Measurements from ENCODE around the gene SRRT.

DNA sequence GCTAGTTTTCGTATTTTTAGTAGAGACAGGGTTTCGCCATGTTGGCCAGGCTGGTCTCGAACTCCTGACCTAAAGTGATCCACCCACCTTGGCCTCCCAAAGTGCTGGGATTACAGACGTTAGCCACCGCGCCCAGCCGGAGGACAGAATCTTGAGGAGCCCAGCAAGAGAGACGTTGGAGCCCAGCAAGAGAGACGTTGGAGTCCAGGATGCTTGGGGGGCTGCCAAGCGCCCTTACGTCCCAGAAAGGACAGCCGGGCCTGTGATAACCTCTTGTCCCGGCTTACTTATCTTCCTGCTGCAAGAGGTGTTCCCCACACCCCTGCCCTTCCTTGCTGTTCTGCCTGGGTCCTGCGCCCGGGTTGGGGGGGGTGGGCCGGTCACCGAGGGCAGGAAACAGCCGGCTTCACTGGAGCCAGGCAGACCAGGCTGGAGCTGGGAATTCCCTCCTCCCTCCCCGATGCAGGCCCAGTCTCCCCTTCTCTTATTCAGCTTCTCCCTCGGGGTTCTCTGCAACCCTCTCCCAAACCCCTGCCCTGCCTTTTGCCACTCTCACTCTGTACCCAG is 45.7 kb upstream of the SRRT start:
- TF ChIP-seq, protein P1, sequence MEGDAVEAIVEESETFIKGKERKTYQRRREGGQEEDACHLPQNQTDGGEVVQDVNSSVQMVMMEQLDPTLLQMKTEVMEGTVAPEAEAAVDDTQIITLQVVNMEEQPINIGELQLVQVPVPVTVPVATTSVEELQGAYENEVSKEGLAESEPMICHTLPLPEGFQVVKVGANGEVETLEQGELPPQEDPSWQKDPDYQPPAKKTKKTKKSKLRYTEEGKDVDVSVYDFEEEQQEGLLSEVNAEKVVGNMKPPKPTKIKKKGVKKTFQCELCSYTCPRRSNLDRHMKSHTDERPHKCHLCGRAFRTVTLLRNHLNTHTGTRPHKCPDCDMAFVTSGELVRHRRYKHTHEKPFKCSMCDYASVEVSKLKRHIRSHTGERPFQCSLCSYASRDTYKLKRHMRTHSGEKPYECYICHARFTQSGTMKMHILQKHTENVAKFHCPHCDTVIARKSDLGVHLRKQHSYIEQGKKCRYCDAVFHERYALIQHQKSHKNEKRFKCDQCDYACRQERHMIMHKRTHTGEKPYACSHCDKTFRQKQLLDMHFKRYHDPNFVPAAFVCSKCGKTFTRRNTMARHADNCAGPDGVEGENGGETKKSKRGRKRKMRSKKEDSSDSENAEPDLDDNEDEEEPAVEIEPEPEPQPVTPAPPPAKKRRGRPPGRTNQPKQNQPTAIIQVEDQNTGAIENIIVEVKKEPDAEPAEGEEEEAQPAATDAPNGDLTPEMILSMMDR (IDR thresholded peaks at IDR 0.05), result no peak
- no peak for TF ChIP-seq POLR2A (IDR thresholded peaks at IDR 0.05)

Data from tibial nerve (tissue), 3 donors.